ENCODE results near the gene KCNQ1OT1. TPM values are rescaled to one million over a fixed set of nuclear protein-coding genes. Genes with fewer than 3 reads are reported as not detected.

The KCNQ1OT1 gene
- total RNA-seq, 2 donors from 2014 or later: 0.77 to 1.5 TPM

DNA sequence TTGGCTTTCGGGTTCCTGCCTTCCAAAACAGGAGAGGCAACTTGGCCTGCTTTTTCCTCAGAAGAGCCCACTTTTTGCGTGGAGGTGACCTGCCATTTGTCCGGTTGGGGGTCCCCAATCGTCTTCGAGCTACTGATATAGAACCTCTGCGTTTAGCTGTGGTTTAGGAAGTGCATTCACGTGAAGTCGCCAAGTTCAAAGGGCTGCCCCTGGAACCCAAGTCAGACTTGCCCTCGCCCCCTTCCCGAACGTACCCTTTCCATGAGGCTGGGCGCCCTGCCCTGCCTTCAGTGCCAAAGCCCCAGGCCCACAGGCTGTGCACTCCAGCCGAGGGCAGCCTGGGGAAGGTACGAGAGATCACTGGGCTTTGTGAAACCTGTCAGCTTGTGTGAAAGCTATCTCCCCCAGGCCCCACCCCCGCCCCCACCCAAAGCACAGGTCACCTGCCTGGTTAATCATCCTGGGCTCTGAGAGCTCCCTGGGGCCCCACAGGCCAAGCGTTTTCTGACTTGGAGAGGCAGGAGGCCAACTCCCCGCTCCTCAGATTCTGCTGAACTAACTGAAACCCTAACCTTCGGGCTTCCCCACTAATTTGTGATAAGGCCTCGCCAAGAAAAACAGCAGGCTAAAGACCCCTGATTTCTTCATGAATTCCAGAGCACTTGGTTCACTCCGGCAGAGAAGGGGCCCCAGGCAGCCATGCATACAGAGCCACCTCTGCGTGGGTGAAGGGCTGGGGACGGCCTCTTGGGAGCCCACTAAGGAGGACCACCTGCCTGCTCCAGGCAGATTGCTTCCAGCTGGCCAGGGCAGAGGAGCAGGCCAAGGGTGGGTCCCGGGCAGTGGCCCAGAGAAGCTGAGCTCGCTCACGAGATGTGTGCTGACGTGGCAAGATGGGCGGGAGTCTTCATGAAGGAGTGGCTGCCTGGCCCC, 25.8 kb upstream of the KCNQ1OT1 start:
- no peaks in the 10 kb centered on the region for H3K36me3 ChIP-seq
- H3K4me3 ChIP-seq: no peak overlapping the region
- no peak overlapping the region for H3K9ac ChIP-seq (ENCODE audit: low read depth in 2 of 2, low read length in 2 of 2)
- no peak overlapping the region for H3K27ac ChIP-seq
- no peaks in the 10 kb centered on the region for H3K9me3 ChIP-seq
- DNase-seq: no peak
- H3K4me1 ChIP-seq: no peaks in the 10 kb centered on the region
- intact Hi-C loops (cut with DNase I): no loop called here
- TF ChIP-seq, protein P1, sequence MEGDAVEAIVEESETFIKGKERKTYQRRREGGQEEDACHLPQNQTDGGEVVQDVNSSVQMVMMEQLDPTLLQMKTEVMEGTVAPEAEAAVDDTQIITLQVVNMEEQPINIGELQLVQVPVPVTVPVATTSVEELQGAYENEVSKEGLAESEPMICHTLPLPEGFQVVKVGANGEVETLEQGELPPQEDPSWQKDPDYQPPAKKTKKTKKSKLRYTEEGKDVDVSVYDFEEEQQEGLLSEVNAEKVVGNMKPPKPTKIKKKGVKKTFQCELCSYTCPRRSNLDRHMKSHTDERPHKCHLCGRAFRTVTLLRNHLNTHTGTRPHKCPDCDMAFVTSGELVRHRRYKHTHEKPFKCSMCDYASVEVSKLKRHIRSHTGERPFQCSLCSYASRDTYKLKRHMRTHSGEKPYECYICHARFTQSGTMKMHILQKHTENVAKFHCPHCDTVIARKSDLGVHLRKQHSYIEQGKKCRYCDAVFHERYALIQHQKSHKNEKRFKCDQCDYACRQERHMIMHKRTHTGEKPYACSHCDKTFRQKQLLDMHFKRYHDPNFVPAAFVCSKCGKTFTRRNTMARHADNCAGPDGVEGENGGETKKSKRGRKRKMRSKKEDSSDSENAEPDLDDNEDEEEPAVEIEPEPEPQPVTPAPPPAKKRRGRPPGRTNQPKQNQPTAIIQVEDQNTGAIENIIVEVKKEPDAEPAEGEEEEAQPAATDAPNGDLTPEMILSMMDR (IDR thresholded peaks at IDR 0.05): no peak
- H3K27me3 ChIP-seq: no peaks in the 10 kb centered on the region

DNA sequence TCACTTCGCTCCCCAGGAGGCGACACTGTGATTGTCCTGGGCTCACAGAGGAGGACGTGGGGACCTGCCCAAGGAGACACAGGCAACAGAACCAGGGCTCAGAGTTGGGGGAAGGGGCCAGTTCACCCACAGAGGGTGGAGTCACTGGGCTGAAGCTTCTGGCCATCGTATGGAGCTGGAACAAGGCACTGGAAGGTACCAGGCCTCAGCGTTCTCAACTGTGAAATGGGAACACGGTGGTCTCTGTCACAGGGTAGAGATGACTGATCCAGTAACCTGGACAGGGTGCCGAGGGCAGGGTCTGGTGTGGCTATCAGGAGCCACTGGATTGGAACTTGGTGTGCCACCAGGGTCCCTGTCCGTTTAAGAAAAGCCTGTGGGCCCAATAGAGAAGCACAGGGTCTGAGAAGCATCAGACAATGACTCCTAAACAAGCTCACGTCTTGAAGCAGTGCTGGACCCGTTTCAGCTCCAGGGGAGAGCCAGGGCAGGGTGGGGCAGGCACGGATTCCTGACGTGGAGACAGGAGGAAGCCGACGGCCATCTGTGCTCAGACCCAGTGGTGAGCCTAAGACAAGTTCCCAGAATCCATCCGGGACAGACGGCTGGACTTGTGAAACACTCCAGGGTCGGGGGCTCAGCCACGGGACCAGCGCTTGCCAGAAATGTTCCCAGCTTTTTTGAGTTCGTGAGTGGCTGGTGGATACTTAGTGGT, 25.0 kb upstream of the KCNQ1OT1 start:
- Histone ChIP-seq H3K9ac (ENCODE audit: low read depth in 2 of 2, low read length in 2 of 2) (no peak overlapping the region), H3K27ac (no peak overlapping the region), H3K4me1 (no peaks in the 10 kb centered on the region)

DNA sequence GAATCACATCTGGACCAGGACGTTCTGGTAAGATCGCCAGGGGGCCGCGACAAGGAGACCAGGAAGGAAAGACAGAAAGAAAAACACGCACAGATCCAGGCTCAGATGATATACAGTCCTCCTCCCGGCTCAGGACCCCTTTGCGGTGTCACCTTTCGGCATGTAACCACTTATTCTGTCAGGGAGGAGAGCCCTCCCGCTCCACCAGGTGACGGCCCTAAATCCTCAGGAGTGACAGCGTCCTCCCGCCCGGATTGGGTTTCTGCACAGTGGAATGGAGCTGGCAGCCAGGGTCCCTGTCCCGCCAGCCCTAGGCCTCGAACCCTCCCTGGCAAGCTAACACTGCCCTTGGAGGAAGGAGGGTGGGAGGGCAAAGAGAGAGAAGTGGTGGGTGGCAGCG, 24.3 kb upstream of the KCNQ1OT1 start:
- Histone ChIP-seq H3K36me3 (no peaks in the 10 kb centered on the region), H3K4me3 (no peak overlapping the region), H3K27me3 (no peaks in the 10 kb centered on the region), H3K9me3 (no peaks in the 10 kb centered on the region), H3K9ac (ENCODE audit: low read depth in 2 of 2, low read length in 2 of 2) (no peak overlapping the region), H3K27ac (no peak overlapping the region), H3K4me1 (no peaks in the 10 kb centered on the region)
- intact Hi-C loops (cut with DNase I): no loop called here
- TF ChIP-seq, protein P1 (IDR thresholded peaks at IDR 0.05): no peak
- no peak for DNase-seq

More for the DNA sequence above, 25.0 kb upstream of the KCNQ1OT1 start:
- Histone ChIP-seq H3K9me3 (no peaks in the 10 kb centered on the region), H3K36me3 (no peaks in the 10 kb centered on the region), H3K4me3 (no peak overlapping the region), H3K27me3 (no peaks in the 10 kb centered on the region)
- intact Hi-C loops (cut with DNase I): no loop called here
- no peak for DNase-seq
- TF ChIP-seq, protein P1 (IDR thresholded peaks at IDR 0.05): no peak

DNA sequence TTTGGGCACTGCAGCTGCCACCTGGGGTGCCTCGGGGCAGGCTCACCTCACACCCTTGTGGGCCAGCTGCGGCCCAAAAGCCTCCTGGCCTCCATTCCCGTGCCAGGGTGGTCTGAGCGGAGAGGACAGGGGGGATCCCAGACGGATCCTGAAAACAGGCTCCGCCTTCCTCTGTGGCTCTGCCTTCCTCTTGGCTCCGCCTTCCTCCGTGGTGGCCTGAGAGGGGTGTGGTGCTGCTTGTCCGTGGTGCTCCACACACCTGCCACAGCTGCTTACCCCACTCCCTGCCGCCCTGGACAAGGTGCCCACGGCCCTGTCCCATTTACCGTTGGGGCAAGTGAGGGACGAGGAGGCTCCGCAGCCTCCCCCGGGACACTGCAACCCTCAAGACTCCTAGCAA, 23.2 kb upstream of the KCNQ1OT1 start:
- Histone ChIP-seq H3K27ac (no peak overlapping the region), H3K4me3 (no peak overlapping the region), H3K9ac (ENCODE audit: low read depth in 2 of 2, low read length in 2 of 2) (no peak overlapping the region), H3K27me3 (no peaks in the 10 kb centered on the region), H3K36me3 (no peaks in the 10 kb centered on the region), H3K9me3 (no peaks in the 10 kb centered on the region), H3K4me1 (no peaks in the 10 kb centered on the region)
- DNase-seq: no peak
- intact Hi-C loops (cut with DNase I): no loop called here
- TF ChIP-seq, protein P1 (IDR thresholded peaks at IDR 0.05): no peak

DNA sequence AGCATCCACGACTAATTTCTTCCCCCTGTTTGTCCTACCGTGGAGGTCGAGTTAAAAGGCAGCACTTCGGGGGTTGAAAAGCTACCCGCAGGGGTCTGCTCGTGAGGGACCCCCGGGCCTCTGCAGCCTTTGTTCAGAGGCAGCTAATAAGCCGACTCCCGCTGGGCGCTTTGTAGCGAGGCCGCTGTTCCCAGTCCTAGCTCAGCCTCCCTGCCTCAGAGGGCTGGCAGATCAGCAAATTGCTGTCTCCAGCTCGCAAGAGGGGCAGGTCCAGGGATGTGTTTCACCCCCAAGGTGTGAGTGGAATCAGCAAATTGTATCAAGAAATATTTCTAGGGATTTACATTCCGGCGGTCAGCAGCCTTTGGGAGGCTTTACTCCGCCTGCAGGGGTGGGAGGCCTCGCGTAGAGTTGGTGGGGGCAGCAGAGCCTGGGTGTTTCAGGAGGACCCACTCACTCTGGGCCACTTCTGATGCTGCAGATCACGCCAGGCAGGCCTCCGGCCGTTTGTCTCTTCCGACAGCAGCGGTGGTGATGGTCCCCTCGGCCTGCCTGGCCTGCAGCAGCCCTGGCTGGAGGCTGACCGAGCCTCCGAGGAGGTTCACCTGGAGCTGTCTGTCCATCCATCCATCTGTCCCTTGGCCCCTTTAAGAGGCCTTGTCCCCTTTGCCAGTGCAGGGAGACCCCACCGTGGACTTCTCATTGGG, 21.6 kb upstream of the KCNQ1OT1 start:
- Histone ChIP-seq H3K4me3 (no peak overlapping the region), H3K27me3 (no peaks in the 10 kb centered on the region), H3K36me3 (no peaks in the 10 kb centered on the region), H3K4me1 (no peaks in the 10 kb centered on the region), H3K27ac (no peak overlapping the region), H3K9ac (ENCODE audit: low read depth in 2 of 2, low read length in 2 of 2) (no peak overlapping the region), H3K9me3 (no peaks in the 10 kb centered on the region)
- TF ChIP-seq, protein P1 (IDR thresholded peaks at IDR 0.05): no peak
- intact Hi-C loops (cut with DNase I): no loop called here
- no peak for DNase-seq

All from colonic mucosa (tissue), 4 donors.